Mucosa of descending colon (tissue), 3 donors: ENCODE measurements around the gene DCHS2. TPM values are rescaled to one million over a fixed set of nuclear protein-coding genes. Genes with fewer than 3 reads are reported as not detected.

ENCODE experiments used
- ATAC-seq: fragments of 200-7000 bp; cut with Tn5 transposase; one replicate; pipeline ENCODE4 v1.9.1; 2020; ENCODE audit warnings: mild to moderate bottlenecking, moderate library complexity
- DNase-seq, 3 donors: peaks; one replicate each; pipeline ENCODE4 v3.0.0-alpha.2; 2020
- H3K36me3 ChIP-seq: fragments of 200-600 bp; one replicate; pipeline ENCODE4 v1.8.0; 2021; ENCODE audit warnings: low read depth, mild to moderate bottlenecking
- H3K4me1 ChIP-seq: fragments of 200-600 bp; one replicate; pipeline ENCODE4 v1.8.0; 2021; ENCODE audit warnings: low read depth, mild to moderate bottlenecking
- H3K4me3 ChIP-seq: fragments of 200-600 bp; one replicate; pipeline ENCODE4 v1.8.0; 2021; ENCODE audit warnings: mild to moderate bottlenecking
- H3K9me3 ChIP-seq: fragments of 200-600 bp; one replicate; pipeline ENCODE4 v1.8.0; 2021; ENCODE audit warnings: mild to moderate bottlenecking
- intact Hi-C, 2 donors: fragments of 100-400 bp; cut with DNase I in 1 of 2; cut with micrococcal nuclease in 1 of 2; formaldehyde crosslinking; loops; one replicate each; pipeline versions ENCODE4 v1.11.0 to v1.11.1; 2022; cut with DNase I, micrococcal nuclease
- total RNA-seq, 3 donors: library from RNA; stranded (reverse); fragmentation: NEBNext Ultra II Directional in 2 of 3; extraction: Animal tissue kit (Norgen Biotek cat#: 25700) in 2 of 3; gene quantifications; one replicate each; pipeline versions ENCODE4 v1.2.1 to v1.2.4, GENCODE V29; 2021 to 2023
- TF ChIP-seq, protein P1 (sequence below): fragments of 200-600 bp; IDR thresholded peaks from one replicate; pipeline ENCODE4 v1.8.0; 2022; ENCODE audit warnings: antibody characterized with exemption, mild to moderate bottlenecking
- donor health status: DM: no; HTN: no; CAD: no; lungs with moderate emphysema.
- donor health status: DM: no; HTN: no; CAD: no.
- donor health status: DM: no; HTN: yes; CAD: no.

Gene DCHS2
- total RNA-seq, 3 donors from 2014 or later: 0.58 to 9.6 (median 1.1) TPM

DNA sequence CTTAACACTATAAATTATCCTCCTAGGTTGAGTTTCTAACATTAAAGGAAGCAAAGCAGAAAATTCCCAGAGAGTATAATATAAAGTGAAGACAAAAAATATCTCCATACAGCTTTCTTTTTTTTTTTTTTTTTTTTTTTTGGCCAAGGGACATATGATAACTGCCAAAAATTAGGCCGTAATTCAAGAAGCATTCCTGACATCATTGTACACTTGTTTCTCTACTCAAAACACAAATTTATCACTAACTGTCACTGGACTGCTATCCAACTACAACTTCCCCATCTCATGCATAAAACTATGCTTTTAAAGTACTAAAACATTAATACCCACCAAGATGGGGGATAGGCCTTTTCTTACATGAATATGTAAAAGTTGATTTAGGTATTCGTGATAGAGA is 77.2 kb downstream of the DCHS2 start:
- ATAC-seq (no peak), DNase-seq (no peak)
- H3K9me3 ChIP-seq: no peaks in the 10 kb centered on the region
- TF ChIP-seq, protein P1, sequence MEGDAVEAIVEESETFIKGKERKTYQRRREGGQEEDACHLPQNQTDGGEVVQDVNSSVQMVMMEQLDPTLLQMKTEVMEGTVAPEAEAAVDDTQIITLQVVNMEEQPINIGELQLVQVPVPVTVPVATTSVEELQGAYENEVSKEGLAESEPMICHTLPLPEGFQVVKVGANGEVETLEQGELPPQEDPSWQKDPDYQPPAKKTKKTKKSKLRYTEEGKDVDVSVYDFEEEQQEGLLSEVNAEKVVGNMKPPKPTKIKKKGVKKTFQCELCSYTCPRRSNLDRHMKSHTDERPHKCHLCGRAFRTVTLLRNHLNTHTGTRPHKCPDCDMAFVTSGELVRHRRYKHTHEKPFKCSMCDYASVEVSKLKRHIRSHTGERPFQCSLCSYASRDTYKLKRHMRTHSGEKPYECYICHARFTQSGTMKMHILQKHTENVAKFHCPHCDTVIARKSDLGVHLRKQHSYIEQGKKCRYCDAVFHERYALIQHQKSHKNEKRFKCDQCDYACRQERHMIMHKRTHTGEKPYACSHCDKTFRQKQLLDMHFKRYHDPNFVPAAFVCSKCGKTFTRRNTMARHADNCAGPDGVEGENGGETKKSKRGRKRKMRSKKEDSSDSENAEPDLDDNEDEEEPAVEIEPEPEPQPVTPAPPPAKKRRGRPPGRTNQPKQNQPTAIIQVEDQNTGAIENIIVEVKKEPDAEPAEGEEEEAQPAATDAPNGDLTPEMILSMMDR: no peak
- H3K36me3 ChIP-seq: no peaks in the 10 kb centered on the region
- no peak overlapping the region for H3K4me3 ChIP-seq
- no peaks in the 10 kb centered on the region for H3K4me1 ChIP-seq
- intact Hi-C loops: no loop called here

DNA sequence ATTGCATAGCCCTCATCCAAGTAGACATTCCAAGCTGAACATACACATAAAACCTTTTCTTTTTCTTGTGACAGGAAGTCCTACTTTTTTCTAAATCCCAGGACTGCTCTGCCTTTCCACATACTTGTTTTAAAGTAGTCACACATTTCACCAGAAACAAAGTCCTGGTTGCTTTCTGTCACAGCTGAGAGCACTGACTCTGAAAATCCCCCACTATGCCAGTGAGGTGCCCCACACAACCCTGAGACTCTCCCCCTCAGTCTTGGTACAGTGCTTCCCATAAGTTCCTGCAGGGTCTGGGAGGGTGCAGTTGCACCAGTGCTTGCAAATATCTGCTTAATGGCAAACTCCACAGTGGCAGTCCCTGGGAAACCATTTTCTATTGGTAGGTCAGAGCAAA is 84.2 kb downstream of the DCHS2 start:
- TF ChIP-seq, protein P1: no peak
- ATAC-seq (no peak), DNase-seq (no peak)
- H3K4me3 ChIP-seq: no peak overlapping the region
- H3K9me3 ChIP-seq: no peaks in the 10 kb centered on the region
- intact Hi-C loops: no loop called here
- H3K4me1 ChIP-seq: no peaks in the 10 kb centered on the region
- H3K36me3 ChIP-seq: no peaks in the 10 kb centered on the region

DNA sequence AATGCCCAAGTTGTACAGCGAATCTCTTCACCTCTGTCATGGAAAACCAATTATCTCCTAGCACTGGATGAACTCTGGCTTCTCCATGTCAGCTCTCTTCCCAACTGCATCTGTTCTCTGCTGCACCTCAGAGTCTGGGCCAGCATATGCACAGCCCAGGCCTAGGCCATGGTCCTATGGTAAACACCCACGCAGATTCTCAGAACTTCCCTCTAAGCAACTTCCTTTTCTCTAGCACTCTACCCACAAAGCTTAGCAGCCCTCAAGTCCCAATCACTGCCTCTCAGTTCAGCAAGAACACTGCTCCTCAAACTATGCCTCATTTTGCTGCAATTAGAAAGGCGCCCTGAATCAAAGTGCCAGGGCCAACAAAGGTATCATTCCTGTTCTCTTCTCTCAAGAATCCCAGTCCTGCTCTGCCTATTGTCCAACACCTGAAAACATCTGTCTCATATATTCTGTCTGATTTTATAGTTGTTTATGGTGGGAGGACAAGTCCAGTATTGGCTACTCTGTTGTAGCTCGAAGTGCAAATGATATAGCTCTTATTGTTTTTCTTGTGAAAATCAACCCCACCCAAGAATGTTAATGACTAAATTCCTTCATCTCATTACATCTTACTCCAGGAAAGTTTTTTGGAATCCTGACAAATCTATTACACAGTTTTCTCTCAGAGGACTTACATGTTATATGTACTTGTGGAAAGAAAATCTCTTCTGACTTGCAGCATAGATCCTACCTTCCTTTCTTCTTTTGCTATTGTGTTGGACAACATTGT is 85.4 kb downstream of the DCHS2 start:
- Histone ChIP-seq H3K4me1 (no peaks in the 10 kb centered on the region), H3K4me3 (no peak overlapping the region), H3K36me3 (no peaks in the 10 kb centered on the region), H3K9me3 (no peaks in the 10 kb centered on the region)
- intact Hi-C loops: no loop called here
- ATAC-seq: peak; percentile 34
- TF ChIP-seq, protein P1: no peak
- DNase-seq: no peak

DNA sequence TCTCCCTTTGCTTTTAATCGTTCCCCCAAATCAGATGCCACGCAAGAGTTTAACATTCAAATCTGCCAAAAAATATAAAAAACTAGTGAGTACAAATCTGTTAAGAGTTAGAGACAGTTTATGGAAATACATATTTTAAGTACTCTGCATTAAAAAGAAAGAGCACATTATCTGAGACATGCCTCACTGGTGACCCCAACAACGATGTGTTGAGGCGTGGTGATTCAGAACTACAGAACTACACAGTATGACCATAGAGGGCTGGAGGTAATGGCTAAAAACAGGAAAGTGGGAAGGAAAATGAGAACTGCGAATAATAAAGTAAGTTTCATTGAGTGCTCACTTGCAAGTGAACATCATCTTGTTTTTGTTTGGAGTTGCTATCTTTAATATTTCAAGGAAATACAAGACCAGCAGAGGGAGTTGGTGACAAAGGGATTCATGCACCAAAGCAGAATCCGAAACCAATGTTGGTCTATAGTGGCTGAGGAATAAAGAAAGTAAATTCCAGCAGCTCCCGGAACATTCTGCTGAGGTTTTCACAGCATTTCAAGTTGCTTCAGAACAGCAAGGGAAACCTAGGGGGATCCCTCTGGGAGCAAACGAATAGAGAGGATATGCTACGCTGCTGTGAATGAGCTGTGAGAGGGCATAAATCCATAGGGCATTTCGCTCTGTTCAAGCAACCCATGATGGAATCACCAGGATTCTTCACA is 92.2 kb downstream of the DCHS2 start:
- no peak overlapping the region for H3K4me3 ChIP-seq

DNA sequence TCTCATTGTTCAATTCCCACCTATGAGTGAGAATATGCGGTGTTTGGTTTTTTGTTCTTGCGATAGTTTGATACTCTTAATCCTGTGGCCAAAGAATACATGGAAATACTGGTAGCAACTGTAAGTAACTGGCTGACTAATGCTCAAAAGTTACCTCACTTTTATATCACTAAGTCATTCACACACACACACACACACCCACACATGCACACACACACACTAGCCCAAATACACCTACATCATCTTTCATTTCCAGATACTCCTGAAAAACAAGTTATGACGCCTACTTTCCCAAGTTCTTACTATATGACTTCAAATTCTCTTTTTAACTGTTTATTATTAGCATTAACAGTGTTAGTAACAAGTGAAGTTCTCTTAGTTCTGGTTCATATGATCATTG is 101.3 kb downstream of the DCHS2 start:
- Histone ChIP-seq H3K4me3 (no peak overlapping the region), H3K36me3 (no peaks in the 10 kb centered on the region), H3K4me1 (no peaks in the 10 kb centered on the region), H3K9me3 (no peaks in the 10 kb centered on the region)
- TF ChIP-seq, protein P1: no peak
- ATAC-seq (no peak), DNase-seq (no peak)
- intact Hi-C loops: no loop called here

More for the DNA sequence above, 92.2 kb downstream of the DCHS2 start:
- intact Hi-C loops: loop anchor here (5.0 kb wide), 2 partner anchors 103 to 108 kb away; no protein-coding TSS in a partner anchor
- TF ChIP-seq, protein P1: no peak
- no peaks in the 10 kb centered on the region for H3K36me3 ChIP-seq
- ATAC-seq (peak; percentile 27), DNase-seq (peak in 1 of 3 donors; percentile 25)
- H3K9me3 ChIP-seq: no peaks in the 10 kb centered on the region
- no peaks in the 10 kb centered on the region for H3K4me1 ChIP-seq
